ENCODE results near the gene DIAPH2. TPM values are rescaled to one million over a fixed set of nuclear protein-coding genes. Genes with fewer than 3 reads are reported as not detected.

The DIAPH2 gene
- total and polyA plus RNA-seq, 4 donors: 7.2 to 57.6 (median 15.5) TPM

DNA sequence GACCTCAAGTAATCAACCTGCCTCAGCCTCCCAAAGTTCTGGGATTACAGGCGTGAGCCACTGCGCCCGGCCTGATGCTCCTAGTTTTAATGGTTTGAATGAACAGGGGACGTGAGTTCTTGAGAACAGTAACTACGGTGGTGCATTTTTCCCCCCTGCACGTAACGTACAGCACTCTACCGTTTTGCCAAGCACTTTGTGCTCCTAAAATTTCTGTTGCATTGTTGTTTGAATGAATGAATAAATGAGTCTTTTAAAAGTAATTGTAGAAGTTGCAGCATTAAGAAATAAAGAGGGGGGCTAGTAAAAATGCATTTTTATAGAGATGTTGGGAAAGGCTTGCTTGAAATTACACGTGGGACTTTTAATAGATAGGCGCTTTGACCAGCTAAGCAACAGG is 199.0 kb downstream of the DIAPH2 start, which contains the start of gene RPA4:
Gene RPA4 (plus strand): TSS at position 301 of the 400 bp plus-strand sequence. CDS start 403 bp downstream, outside the sequence.
- peaks cover 0 to 8% (median 0%) of the 10 kb centered on the region in 4 donors for H3K36me3 ChIP-seq (ENCODE audit: control insufficient read depth in 4 of 4, insufficient read depth in 4 of 4, low read length in 4 of 4)
- no peaks in the 10 kb centered on the region for H3K4me1 ChIP-seq (ENCODE audit: control insufficient read depth in 5 of 5, insufficient read depth in 5 of 5, low read length in 5 of 5)
- ATAC-seq (ENCODE audit: insufficient read depth, low FRiP score) (no peak), DNase-seq (no peak)
- H3K9me3 ChIP-seq (ENCODE audit: control insufficient read depth in 4 of 4, insufficient read depth in 3 of 4, low read length in 3 of 4): peaks cover 0 to 1% (median 0%) of the 10 kb centered on the region in 4 donors
- peaks cover 0 to 7% (median 4%) of the 10 kb centered on the region in 3 donors for H3K27me3 ChIP-seq (ENCODE audit: control insufficient read depth in 3 of 3, insufficient read depth in 3 of 3, low read length in 2 of 3)
- WGBS, 2 donors: 94 to 100% methylated on average over 10 of the region's 10 CpGs
- no peak within 1 kb of the TSS for H3K9ac ChIP-seq (ENCODE audit: insufficient read depth in 1 of 2, low read length in 2 of 2)
- TF ChIP-seq, protein P1, sequence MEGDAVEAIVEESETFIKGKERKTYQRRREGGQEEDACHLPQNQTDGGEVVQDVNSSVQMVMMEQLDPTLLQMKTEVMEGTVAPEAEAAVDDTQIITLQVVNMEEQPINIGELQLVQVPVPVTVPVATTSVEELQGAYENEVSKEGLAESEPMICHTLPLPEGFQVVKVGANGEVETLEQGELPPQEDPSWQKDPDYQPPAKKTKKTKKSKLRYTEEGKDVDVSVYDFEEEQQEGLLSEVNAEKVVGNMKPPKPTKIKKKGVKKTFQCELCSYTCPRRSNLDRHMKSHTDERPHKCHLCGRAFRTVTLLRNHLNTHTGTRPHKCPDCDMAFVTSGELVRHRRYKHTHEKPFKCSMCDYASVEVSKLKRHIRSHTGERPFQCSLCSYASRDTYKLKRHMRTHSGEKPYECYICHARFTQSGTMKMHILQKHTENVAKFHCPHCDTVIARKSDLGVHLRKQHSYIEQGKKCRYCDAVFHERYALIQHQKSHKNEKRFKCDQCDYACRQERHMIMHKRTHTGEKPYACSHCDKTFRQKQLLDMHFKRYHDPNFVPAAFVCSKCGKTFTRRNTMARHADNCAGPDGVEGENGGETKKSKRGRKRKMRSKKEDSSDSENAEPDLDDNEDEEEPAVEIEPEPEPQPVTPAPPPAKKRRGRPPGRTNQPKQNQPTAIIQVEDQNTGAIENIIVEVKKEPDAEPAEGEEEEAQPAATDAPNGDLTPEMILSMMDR (IDR thresholded peaks at IDR 0.05; ENCODE audit: control extremely low read depth, extremely low read depth): no peak
- no peak within 1 kb of the TSS for H3K4me3 ChIP-seq
- no peak within 1 kb of the TSS for H3K27ac ChIP-seq (ENCODE audit: low read depth in 1 of 2, low read length in 1 of 2)

DNA sequence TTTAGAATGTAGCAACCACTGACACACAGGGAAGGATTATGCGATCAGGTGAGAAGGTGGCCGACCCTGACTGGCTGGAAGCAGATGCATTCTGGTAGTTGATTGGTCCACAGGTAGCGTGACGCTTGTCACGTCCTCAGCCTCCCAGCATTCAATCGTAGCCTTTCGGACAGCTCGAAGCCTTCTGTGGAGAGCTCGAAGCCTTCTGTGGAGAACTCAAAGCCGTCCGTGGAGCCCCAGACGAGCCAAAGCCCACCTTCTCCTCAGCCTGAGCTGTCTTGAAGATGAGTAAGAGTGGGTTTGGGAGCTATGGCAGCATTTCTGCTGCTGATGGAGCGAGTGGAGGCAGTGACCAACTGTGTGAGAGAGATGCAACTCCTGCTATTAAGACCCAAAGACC is 199.4 kb downstream of the DIAPH2 start:
- TF ChIP-seq, protein P1 (IDR thresholded peaks at IDR 0.05; ENCODE audit: control extremely low read depth, extremely low read depth): no peak
- no peak for ATAC-seq (ENCODE audit: insufficient read depth, low FRiP score)
- H3K9ac ChIP-seq (ENCODE audit: insufficient read depth in 1 of 2, low read length in 2 of 2): no peak overlapping the region
- WGBS, 2 donors: 92 to 97% methylated on average over 13 of the region's 13 CpGs
- no peak overlapping the region for H3K27ac ChIP-seq (ENCODE audit: low read depth in 1 of 2, low read length in 1 of 2)
- H3K36me3 ChIP-seq (ENCODE audit: control insufficient read depth in 4 of 4, insufficient read depth in 4 of 4, low read length in 4 of 4): peaks cover 0 to 8% (median 0%) of the 10 kb centered on the region in 4 donors
- H3K4me3 ChIP-seq: no peak overlapping the region
- peaks cover 0 to 1% (median 0%) of the 10 kb centered on the region in 4 donors for H3K9me3 ChIP-seq (ENCODE audit: control insufficient read depth in 4 of 4, insufficient read depth in 3 of 4, low read length in 3 of 4)
- H3K4me1 ChIP-seq (ENCODE audit: control insufficient read depth in 5 of 5, insufficient read depth in 5 of 5, low read length in 5 of 5): no peaks in the 10 kb centered on the region
- peaks cover 0 to 4% (median 4%) of the 10 kb centered on the region in 3 donors for H3K27me3 ChIP-seq (ENCODE audit: control insufficient read depth in 3 of 3, insufficient read depth in 3 of 3, low read length in 2 of 3)
- DNase-seq: no peak

DNA sequence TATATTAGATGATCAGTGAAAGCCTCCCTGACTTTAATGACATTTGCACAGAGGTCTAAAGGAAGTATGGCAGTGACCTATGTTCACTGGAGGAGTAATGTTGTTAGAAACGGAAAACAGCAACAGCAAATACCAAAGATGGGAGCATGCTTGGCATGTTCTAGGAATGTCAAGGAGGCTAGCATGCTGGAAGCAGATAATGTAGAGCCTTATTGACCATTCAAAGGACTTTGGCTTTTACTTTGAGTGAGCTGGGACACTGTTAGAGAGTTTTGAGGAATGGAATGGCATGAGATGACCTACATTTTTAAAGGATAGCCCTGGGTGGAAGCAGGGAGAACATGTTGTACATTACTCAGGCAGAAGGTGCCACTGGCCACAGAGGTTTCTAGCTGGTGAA is 205.1 kb downstream of the DIAPH2 start:
- WGBS, 2 donors: 57 to 80% methylated on average over 1 of the region's 1 CpG
- ATAC-seq (ENCODE audit: insufficient read depth, low FRiP score): peak; percentile 19

More for the DNA sequence above, 205.1 kb downstream of the DIAPH2 start:
- no peaks in the 10 kb centered on the region for H3K4me1 ChIP-seq (ENCODE audit: control insufficient read depth in 5 of 5, insufficient read depth in 5 of 5, low read length in 5 of 5)
- TF ChIP-seq, protein P1 (IDR thresholded peaks at IDR 0.05; ENCODE audit: control extremely low read depth, extremely low read depth): no peak
- H3K36me3 ChIP-seq (ENCODE audit: control insufficient read depth in 4 of 4, insufficient read depth in 4 of 4, low read length in 4 of 4): peaks cover 0 to 1% (median 0%) of the 10 kb centered on the region in 4 donors
- H3K9ac ChIP-seq (ENCODE audit: insufficient read depth in 1 of 2, low read length in 2 of 2): no peak overlapping the region
- H3K4me3 ChIP-seq: no peak overlapping the region
- H3K9me3 ChIP-seq (ENCODE audit: control insufficient read depth in 4 of 4, insufficient read depth in 3 of 4, low read length in 3 of 4): no peaks in the 10 kb centered on the region
- H3K27ac ChIP-seq (ENCODE audit: low read depth in 1 of 2, low read length in 1 of 2): no peak overlapping the region
- DNase-seq: no peak
- peaks cover 0 to 14% (median 4%) of the 10 kb centered on the region in 3 donors for H3K27me3 ChIP-seq (ENCODE audit: control insufficient read depth in 3 of 3, insufficient read depth in 3 of 3, low read length in 2 of 3)
